HCT116 (cell line): ENCODE results near the gene CCDC192. TPM values are rescaled to one million over a fixed set of nuclear protein-coding genes. Genes with fewer than 3 reads are reported as not detected.

Source experiments
- ATAC-seq: fragments of 200-7000 bp; cut with Tn5 transposase; 2 replicates; pipeline ENCODE4 v1.9.1; 2020; ENCODE audit warnings: mild to moderate bottlenecking, moderate library complexity
- BruUV-seq: library from RNA; stranded (reverse); fragments of 400-500 nt; replicated peaks from 2 replicates; lab custom pipeline; 2021; lab: Mats Ljungman, UMichigan
- CTCF ChIA-PET: fragments of 300-600 bp; sonication (Branson Sonifier 250); formaldehyde crosslinking; loops from one replicate; lab custom pipeline; 2021; ENCODE audit warnings: antibody characterized with exemption; lab: Charles Lee
- POLR2A ChIA-PET: fragments of 300-600, 350-600 bp; sonication (Branson Sonifier 250); formaldehyde crosslinking; loops from one replicate; lab custom pipeline; 2021; ENCODE audit warnings: antibody characterized with exemption; lab: Charles Lee
- RAD21 ChIA-PET, 2 experiments: fragments of 300-600 bp; sonication (Branson Sonifier 250); formaldehyde crosslinking; loops; one replicate each; lab custom pipeline; 2023; ENCODE audit warnings: low total read pairs in 2 of 2; ENCODE audit not compliant: uncharacterized antibody in 2 of 2, unreplicated experiment in 2 of 2, low non-redundant PET in 1 of 2; lab: Charles Lee
- DNase-seq: peaks from one replicate; pipeline ENCODE4 v3.0.0-alpha.2; 2010; ENCODE audit warnings: low read depth, low spot score
- H2AFZ ChIP-seq: fragments of 200-600 bp; shearing (Covaris generic), sonication (generic); 2 replicates; pipeline ENCODE4 v1.6.1; 2017; ENCODE audit warnings: low read depth, mixed run types, mixed read lengths, antibody characterized with exemption, low read length; ENCODE audit not compliant: poor library complexity, severe bottlenecking
- H3K27ac ChIP-seq: 2 replicates; pipeline ENCODE4 v1.5.1; 2012; ENCODE audit warnings: low read depth, low read length
- H3K27me3 ChIP-seq: fragments of 200-600 bp; sonication (generic); 2 replicates; pipeline ENCODE4 v1.6.1; 2016; ENCODE audit warnings: mixed run types, low read length, mixed read lengths; ENCODE audit not compliant: insufficient read depth
- H3K36me3 ChIP-seq, 2 experiments: fragments of 200-500 bp in 1 of 2; fragments of 200-600 bp in 1 of 2; sonication (Bioruptor generic) in 1 of 2; sonication (generic) in 1 of 2; 2 replicates each; pipeline versions ENCODE4 v1.5.1 to v1.6.1; 2014 to 2016; ENCODE audit warnings: low read length in 2 of 2, inconsistent platforms in 1 of 2, mixed read lengths in 1 of 2, mixed run types in 1 of 2; ENCODE audit not compliant: insufficient read depth in 2 of 2, control insufficient read depth in 1 of 2
- H3K4me1 ChIP-seq, 2 experiments: fragments of 200-600 bp in 1 of 2; sonication (generic) in 1 of 2; 2 replicates each; pipeline versions ENCODE4 v1.5.1 to v1.6.1; 2012 to 2017; ENCODE audit warnings: low read length in 2 of 2, inconsistent platforms in 1 of 2, mild to moderate bottlenecking in 1 of 2, mixed read lengths in 1 of 2, mixed run types in 1 of 2, moderate library complexity in 1 of 2; ENCODE audit not compliant: insufficient read depth in 2 of 2, control insufficient read depth in 1 of 2
- H3K4me2 ChIP-seq: fragments of 200-600 bp; sonication (generic); 2 replicates; pipeline ENCODE4 v1.6.1; 2017; ENCODE audit warnings: mixed run types, low read length, mixed read lengths
- H3K4me3 ChIP-seq, 2 experiments: fragments of 200-600 bp in 1 of 2; sonication (generic) in 1 of 2; replicated peaks in 1 of 2; 2 replicates each; pipeline ENCODE4 v1.5.1; 2011 to 2016; ENCODE audit warnings: low read length in 2 of 2, control low read depth in 1 of 2, low read depth in 1 of 2, mild to moderate bottlenecking in 1 of 2, mixed read lengths in 1 of 2, mixed run types in 1 of 2
- H3K79me2 ChIP-seq: fragments of 200-600 bp; sonication (generic); 2 replicates; pipeline ENCODE4 v1.6.1; 2017; ENCODE audit warnings: mild to moderate bottlenecking, mixed run types, low read length, moderate library complexity, mixed read lengths; ENCODE audit not compliant: insufficient read depth
- H3K9ac ChIP-seq: fragments of 200-600 bp; sonication (generic); 2 replicates; pipeline ENCODE4 v1.6.1; 2016; ENCODE audit warnings: low read length, mixed read lengths
- H3K9me2 ChIP-seq: fragments of 200-600 bp; sonication (generic), shearing (Covaris generic); 2 replicates; pipeline ENCODE4 v1.6.1; 2017; ENCODE audit warnings: mixed run types, mild to moderate bottlenecking, moderate library complexity; ENCODE audit not compliant: insufficient read depth
- H3K9me3 ChIP-seq, 2 experiments: fragments of 200-500 bp in 1 of 2; fragments of 200-600 bp in 1 of 2; sonication (Bioruptor generic) in 1 of 2; sonication (generic) in 1 of 2; 2 replicates each; pipeline ENCODE4 v1.6.1; 2014 to 2017; ENCODE audit warnings: low read length in 2 of 2, mixed read lengths in 2 of 2, inconsistent platforms in 1 of 2, low read depth in 1 of 2, mild to moderate bottlenecking in 1 of 2, mixed run types in 1 of 2, moderate library complexity in 1 of 2; ENCODE audit not compliant: control insufficient read depth in 1 of 2, insufficient read depth in 1 of 2
- H4K20me1 ChIP-seq: fragments of 200-600 bp; sonication (generic), shearing (Covaris generic); 2 replicates; pipeline ENCODE4 v1.6.1; 2017; ENCODE audit warnings: mixed run types, mild to moderate bottlenecking, moderate library complexity; ENCODE audit not compliant: insufficient read depth
- CBX3 ChIP-seq: IDR thresholded peaks from 2 replicates; pipeline ENCODE4 v1.6.1; 2012; ENCODE audit warnings: low read depth
- EGR1 ChIP-seq: IDR thresholded peaks from 2 replicates; pipeline ENCODE4 v1.6.1; 2012; ENCODE audit warnings: low read depth
- EZH2 ChIP-seq: fragments of 200-600 bp; sonication (generic); IDR thresholded peaks from 2 replicates; pipeline ENCODE4 v1.6.1; 2017; ENCODE audit warnings: antibody characterized with exemption, mixed run types
- FOSL1 ChIP-seq: IDR thresholded peaks from 2 replicates; pipeline ENCODE4 v1.6.1; 2012; ENCODE audit warnings: low read depth
- JUND ChIP-seq: IDR thresholded peaks from 2 replicates; pipeline ENCODE4 v1.6.1; 2012
- POLR2A ChIP-seq: IDR thresholded peaks from 2 replicates; pipeline ENCODE4 v1.7.0; 2011; ENCODE audit warnings: borderline replicate concordance; ENCODE audit not compliant: insufficient read depth, insufficient read length; ENCODE audit errors: extremely low read depth
- POLR2AphosphoS5 ChIP-seq: IDR thresholded peaks from 2 replicates; pipeline ENCODE4 v1.6.1; 2011; ENCODE audit warnings: mild to moderate bottlenecking, low read depth, low read length, moderate library complexity
- RAD21 ChIP-seq: IDR thresholded peaks from 2 replicates; pipeline ENCODE4 v1.6.1; 2012; ENCODE audit warnings: low read depth, mild to moderate bottlenecking
- SIN3A ChIP-seq: IDR thresholded peaks from 2 replicates; pipeline ENCODE4 v1.6.1; 2012; ENCODE audit warnings: low read depth
- SP1 ChIP-seq: IDR thresholded peaks from 2 replicates; pipeline ENCODE4 v1.6.1; 2012; ENCODE audit warnings: low read depth
- SRF ChIP-seq: IDR thresholded peaks from 2 replicates; pipeline ENCODE4 v1.6.1; 2012; ENCODE audit warnings: low read depth
- TCF7L2 ChIP-seq: IDR thresholded peaks from 2 replicates; pipeline ENCODE4 v1.7.0; 2011; ENCODE audit warnings: borderline replicate concordance, inconsistent platforms; ENCODE audit not compliant: insufficient read depth, insufficient read length; ENCODE audit errors: extremely low read depth
- YY1 ChIP-seq: IDR thresholded peaks from 2 replicates; pipeline ENCODE4 v1.6.1; 2011; ENCODE audit warnings: low read length, low read depth, moderate library complexity, mild to moderate bottlenecking; ENCODE audit not compliant: insufficient replicate concordance; ENCODE audit errors: extremely low read depth
- ZNF274 ChIP-seq: fragments of 200-500 bp; sonication (Bioruptor generic); IDR thresholded peaks from 2 replicates; pipeline ENCODE4 v1.6.1; 2014; ENCODE audit warnings: mild to moderate bottlenecking, low read depth, low read length, inconsistent platforms
- intact Hi-C: fragments of 100-400 bp; cut with micrococcal nuclease; formaldehyde crosslinking; loops from 2 replicates; pipeline ENCODE4 v1.10.0; 2022
- total RNA-seq: library from RNA; stranded (reverse); gene quantifications from one replicate; pipeline ENCODE4 v1.2.1, GENCODE V29; 2021; ENCODE audit not compliant: unreplicated experiment
- TF ChIP-seq, protein P1 (sequence below): IDR thresholded peaks from 2 replicates; pipeline ENCODE4 v1.6.1; 2011; ENCODE audit warnings: mild to moderate bottlenecking, low read length, moderate library complexity; ENCODE audit not compliant: insufficient replicate concordance; ENCODE audit errors: extremely low read depth
- TF ChIP-seq, protein P2 (sequence below): IDR thresholded peaks from 2 replicates; pipeline ENCODE4 v1.6.1; 2012

The CCDC192 gene
- total RNA-seq, 1 experiment from 2014 or later = not detected

GRCh38 chr5:127683008-127683407 lies 20.2 kb upstream of the CCDC192 start:
- Histone ChIP-seq H3K27ac (no peak overlapping the region), H2AFZ (no peak overlapping the region), H4K20me1 (no peaks in the 10 kb centered on the region), H3K4me3 (no peak overlapping the region), H3K9ac (no peak overlapping the region), H3K36me3 (no peaks in the 10 kb centered on the region), H3K9me3 (no peaks in the 10 kb centered on the region), H3K9me2 (no peaks in the 10 kb centered on the region), H3K27me3 (no peaks in the 10 kb centered on the region), H3K4me2 (no peak overlapping the region), H3K4me1 (no peaks in the 10 kb centered on the region), H3K79me2 (no peaks in the 10 kb centered on the region)
- intact Hi-C loops = no loop called here
- CTCF ChIA-PET = no interaction called here
- ATAC-seq (no peak), DNase-seq (no peak)
- TF ChIP-seq SRF (no peak), EZH2 (no peak), SIN3A (no peak), TCF7L2 (no peak), SP1 (no peak), CBX3 (no peak), EGR1 (no peak), ZNF274 (no peak), RAD21 (no peak), POLR2AphosphoS5 (no peak), JUND (no peak), FOSL1 (no peak), YY1 (no peak), POLR2A (no peak)
- TF ChIP-seq, protein P1, sequence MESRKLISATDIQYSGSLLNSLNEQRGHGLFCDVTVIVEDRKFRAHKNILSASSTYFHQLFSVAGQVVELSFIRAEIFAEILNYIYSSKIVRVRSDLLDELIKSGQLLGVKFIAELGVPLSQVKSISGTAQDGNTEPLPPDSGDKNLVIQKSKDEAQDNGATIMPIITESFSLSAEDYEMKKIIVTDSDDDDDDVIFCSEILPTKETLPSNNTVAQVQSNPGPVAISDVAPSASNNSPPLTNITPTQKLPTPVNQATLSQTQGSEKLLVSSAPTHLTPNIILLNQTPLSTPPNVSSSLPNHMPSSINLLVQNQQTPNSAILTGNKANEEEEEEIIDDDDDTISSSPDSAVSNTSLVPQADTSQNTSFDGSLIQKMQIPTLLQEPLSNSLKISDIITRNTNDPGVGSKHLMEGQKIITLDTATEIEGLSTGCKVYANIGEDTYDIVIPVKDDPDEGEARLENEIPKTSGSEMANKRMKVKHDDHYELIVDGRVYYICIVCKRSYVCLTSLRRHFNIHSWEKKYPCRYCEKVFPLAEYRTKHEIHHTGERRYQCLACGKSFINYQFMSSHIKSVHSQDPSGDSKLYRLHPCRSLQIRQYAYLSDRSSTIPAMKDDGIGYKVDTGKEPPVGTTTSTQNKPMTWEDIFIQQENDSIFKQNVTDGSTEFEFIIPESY = no peak
- TF ChIP-seq, protein P2, sequence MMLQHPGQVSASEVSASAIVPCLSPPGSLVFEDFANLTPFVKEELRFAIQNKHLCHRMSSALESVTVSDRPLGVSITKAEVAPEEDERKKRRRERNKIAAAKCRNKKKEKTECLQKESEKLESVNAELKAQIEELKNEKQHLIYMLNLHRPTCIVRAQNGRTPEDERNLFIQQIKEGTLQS = no peak
- BruUV-seq = no TSS peak
- RAD21 ChIA-PET = no interaction called here
- POLR2A ChIA-PET = no interaction called here
